Kidney tubule cell (primary cell): ENCODE results near the gene BMPR1A.

Experiments used
- DNase-seq: peaks from one replicate; pipeline ENCODE4 v3.0.0-alpha.2; 2018; ENCODE audit warnings: low spot score

Gene BMPR1A

GRCh38 chr10:86956848-86957448 lies 200.5 kb downstream of the BMPR1A start:
- no peak for DNase-seq

DNA sequence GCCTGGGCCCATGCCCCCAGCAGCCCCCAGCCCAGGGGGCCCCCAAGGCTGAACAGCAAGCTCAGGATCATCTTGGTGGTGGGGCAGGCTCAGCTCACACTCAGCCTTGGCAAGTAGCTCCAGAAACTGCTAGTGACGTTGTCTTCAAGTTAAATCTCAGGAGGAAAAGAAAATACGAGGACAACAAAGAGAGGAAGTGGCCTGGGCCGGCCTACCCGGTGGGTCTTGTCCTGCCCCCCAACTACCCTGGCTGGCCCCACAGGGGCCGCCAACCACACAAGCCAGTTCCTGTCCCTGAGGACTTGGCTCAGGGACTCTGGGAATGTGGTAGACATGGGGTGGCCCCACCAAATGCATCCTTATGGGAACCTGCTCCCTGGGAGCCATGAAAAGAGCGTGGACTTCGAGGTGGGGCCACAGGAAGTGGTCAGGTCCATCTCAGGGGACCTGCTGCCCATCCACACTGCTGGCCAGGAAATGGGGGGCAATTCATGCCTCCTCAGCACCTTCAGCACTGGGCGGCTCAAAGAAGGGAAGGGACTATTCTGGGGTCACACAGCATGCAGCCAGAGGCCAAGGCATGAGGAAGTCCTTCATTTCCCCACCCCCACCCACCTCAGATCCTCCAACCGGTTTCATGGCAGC lies 201.2 kb downstream of the BMPR1A start, which contains the start of gene MMRN2:
MMRN2 (minus strand) TSS at position 145 of the 645 bp plus-strand sequence; CDS start at position 71, 74 bp downstream.
- DNase-seq, result no peak

DNA sequence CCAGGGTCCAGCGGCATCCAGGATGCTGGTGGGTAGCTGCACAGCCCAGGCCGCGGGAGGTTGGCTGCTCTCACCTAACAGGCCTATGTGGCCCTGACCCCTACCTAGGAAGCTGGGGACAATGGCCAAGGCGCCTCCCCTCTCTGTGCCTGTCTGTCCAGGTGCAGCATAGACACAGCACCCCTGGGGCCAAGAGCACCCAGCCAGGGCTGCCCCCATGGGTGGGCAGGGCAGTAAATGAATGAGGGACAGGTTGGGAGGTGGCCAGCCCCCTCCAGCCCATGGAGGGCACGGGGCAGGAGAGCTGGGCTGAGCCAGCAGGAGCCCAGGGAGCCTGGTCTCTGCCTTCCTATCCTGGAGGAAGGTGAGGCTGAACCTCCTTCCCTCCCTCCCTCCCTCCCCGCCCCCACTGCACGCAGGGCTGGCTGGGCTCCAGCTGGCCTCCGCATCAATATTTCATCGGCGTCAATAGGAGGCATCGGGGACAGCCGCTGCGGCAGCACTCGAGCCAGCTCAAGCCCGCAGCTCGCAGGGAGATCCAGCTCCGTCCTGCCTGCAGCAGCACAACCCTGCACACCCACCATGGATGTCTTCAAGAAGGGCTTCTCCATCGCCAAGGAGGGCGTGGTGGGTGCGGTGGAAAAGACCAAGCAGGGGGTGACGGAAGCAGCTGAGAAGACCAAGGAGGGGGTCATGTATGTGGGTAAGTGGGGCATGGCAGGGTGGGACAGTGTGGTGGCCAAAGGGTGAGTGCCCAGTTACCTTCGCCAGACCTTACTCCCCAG lies 201.9 kb downstream of the BMPR1A start, which contains the start of gene SNCG:
SNCG (plus strand) TSS at position 484 of the 785 bp plus-strand sequence; CDS start at position 583, 99 bp downstream.
- no peak for DNase-seq

- DNase-seq, result peak; percentile 80
Measured at GRCh38 chr10:86958901-86959736, 202.7 kb downstream of the BMPR1A start.

DNA sequence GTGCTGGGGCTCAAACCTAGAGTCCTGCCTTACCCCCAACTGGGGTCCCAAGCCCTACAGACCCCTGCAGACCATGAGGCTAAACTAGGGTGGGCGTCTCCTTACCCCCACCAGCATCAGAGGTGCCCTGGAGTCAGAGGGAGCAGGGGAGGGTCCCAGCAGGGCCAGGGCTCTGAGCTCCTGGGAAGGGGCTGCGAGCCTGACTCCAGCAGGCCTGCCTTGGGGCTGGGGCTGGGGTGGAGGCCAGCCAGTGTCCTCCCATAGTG lies 203.3 kb downstream of the BMPR1A start:
- DNase-seq, result no peak

- DNase-seq, result peak; percentile 76
Measured at GRCh38 chr10:86960003-86960862, 203.8 kb downstream of the BMPR1A start.

DNA sequence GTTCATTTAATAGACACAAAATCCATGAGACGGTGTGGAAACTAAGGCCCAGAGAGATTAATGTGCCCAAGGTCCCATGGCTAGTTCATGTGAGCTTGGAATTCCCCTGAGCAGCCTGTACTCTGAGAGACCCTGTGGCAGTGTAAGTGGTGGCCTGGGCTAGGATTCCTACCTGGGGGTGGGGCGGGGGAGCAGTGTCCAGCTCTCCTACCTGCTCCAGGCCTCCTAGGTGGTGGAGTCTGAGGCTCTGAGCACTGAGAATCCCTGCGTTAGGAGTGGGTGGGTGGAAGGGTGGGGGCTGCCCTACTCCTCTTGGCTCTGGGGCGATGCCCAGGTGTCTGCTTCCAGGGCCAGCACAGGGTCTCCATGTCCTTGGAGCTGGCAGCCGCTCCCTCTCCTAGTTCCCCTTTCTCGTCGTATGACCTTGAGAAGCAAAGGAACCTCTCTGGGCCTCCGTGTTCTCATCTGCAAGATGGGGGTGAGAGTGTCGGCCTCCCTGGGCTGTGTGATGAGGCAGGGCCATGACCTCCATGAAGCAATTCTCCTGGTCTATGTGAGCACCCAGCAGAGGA lies 204.5 kb downstream of the BMPR1A start:
- DNase-seq, result no peak

GRCh38 chr10:86961481-86962091 lies 205.2 kb downstream of the BMPR1A start:
- DNase-seq, result peak; percentile 83

DNA sequence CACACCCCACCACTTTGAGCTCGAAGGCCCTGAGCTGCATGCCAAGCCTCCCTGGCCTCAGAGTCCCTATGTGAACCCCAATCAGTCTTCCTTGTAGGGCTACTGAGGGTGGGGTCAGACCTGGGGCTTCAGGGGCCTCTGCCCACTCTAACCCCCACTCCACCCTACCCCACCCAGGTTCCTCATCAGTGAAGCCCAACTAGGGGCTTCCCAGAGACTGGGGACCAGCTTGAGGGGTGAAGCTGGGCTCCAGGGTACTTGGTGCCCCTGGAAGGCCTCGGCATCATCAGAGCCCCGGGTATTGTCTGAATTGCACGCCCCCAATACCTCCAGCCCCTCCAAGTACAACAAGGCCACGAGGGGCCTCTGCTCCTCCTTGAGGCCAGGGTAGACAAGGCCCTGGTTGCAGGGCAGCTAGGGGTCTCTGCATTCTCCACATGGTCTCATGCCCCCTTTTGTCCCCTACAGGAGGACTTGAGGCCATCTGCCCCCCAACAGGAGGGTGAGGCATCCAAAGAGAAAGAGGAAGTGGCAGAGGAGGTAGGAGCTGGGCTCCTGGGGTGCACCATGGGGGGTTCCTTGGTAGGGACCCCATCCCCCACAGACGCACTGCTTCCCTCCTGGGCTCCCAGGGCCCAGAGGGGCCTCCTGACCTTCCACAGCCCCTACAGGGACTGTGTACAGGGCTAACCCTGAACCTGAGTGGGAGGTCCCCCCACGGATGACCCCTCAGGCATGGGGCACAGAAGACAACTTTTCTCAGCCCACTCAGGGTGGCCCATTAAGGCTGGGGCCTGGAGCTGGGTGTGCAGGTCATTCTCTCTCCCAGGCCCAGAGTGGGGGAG lies 205.9 kb downstream of the BMPR1A start:
- no peak for DNase-seq

DNA sequence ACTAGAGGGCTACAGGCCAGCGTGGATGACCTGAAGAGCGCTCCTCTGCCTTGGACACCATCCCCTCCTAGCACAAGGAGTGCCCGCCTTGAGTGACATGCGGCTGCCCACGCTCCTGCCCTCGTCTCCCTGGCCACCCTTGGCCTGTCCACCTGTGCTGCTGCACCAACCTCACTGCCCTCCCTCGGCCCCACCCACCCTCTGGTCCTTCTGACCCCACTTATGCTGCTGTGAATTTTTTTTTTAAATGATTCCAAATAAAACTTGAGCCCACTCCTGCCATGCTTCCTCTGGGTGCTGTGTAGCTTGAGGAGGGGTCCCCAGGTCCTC lies 206.5 kb downstream of the BMPR1A start:
- no peak for DNase-seq

- DNase-seq, result no peak
Measured at GRCh38 chr10:86963341-86963919, 207.0 kb downstream of the BMPR1A start.

DNA sequence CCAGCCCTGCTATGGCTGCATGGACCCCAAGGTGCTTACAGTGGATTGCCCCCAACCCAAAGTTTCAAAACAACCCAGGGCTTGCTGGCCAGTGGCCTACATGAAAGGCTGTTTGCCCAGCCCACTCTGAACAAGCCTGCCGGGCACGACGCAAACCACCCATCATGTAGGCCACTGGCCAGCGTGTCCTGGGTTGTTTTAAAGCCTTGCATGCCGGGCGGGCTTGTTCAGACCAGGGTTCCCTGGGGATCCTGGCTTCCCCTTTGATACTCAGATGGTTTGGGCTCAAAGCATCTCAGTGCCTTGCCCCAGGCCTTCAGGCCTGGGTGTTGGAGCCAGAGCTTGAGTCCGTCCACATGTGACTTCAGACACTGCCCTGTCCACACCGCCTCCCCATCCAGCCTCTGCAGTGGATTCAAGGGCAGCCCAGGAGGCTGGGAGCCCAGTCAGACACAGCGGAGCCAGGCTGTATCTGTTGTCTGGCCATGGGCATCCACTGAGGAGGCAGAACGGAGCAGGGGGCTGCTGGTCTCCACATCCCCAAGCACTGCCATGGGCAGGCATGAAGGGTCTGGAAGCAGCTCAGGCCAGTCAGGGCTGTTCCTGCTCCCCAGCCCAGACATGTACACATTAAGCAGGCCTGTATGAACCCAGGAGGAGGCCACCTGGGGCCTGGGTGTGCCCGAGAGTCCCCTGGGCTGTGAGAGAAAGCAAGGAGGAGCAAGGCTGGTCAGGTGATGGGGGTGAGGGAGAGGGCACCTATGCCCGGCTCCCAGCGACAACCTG lies 207.8 kb downstream of the BMPR1A start:
- DNase-seq, result no peak

- DNase-seq, result no peak
Measured at GRCh38 chr10:86964847-86965190, 208.4 kb downstream of the BMPR1A start.

DNA sequence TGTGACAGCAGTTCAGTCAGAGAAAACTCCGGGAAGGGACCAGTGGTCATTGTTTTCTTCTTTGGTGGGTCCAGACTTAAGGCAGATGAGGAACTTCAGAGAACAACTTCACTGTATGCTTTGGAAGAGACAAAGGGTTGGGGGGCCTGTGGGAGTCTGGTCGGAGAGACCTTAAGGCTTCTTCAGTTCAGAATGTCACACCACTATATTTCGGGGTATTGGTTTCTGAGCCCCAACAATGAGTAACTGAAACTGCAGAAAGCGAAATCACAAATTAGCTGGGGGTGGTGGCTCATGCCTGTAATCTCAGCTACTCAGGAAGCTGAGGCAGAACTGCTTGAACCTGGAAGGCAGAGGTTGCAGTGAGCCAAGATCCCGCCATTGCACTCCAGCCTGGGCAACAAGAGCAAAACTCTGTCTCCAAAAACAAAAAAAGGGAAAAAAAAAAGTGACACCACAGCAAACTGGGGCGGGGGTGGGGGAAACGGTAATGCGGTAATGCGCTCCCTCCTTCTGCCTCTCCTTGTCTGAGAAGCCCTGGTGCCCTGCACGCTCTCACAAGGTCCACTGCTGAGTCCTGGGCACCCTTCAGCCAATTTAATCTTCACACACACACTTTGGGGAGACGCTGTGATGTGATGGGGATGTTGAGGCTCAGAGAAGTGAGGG lies 209.7 kb downstream of the BMPR1A start:
- no peak for DNase-seq

- no peak for DNase-seq
Measured at GRCh38 chr10:86967481-86967941, 211.1 kb downstream of the BMPR1A start.

DNA sequence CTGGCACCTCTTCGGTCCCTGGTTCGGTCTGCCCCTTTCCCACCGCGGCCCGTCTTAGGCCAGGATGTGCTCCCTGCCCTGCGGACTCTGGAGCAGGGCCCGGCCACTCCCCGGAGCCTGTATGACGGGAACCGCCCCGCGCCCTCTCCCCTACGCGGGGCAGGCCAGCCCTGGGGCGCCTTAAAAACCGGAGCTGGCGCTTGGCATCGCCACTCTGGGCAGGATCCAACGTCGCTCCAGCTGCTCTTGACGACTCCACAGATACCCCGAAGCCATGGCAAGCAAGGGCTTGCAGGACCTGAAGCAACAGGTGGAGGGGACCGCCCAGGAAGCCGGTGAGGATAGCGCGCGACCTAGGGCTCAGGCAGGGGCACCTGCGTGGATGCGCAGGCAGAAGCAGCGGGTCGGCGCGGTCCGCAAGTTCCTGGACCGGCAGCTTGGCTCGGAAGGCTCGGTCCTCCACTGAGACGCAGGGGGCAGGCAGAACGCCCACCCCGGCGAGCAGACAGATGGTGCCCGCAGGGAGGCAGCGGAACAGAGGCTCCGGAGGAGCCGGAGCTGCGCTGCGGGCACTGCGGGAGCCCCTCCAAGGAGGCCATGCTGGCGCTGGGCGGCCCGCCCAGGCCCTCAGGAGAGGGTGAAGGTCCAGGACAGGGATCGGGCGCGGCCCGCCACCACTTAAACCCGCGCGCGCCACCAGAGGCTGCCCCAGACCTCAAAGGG lies 212.0 kb downstream of the BMPR1A start, which contains the start of gene ADIRF:
ADIRF (plus strand) TSS at position 212 of the 723 bp plus-strand sequence; CDS start at position 275, 63 bp downstream.
- DNase-seq, result peak; percentile 49

DNA sequence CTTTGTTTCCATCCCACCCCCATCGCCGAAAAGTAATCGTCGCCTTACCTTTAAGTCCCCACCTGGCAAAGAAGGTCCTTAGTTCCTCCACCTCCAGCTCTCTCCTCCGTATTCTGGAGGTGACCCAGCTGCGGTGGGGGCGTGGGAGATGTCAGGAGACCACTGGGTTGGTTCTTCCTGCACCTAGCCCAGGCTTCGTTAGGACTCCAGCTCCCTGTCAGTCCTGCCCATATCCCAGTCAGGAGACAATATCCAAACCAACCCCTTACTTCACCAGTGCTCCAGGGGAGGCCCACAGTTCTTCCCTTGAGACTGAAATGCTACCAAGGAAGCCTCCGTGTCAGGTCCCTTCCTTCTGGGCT lies 212.6 kb downstream of the BMPR1A start:
- no peak for DNase-seq
